Measurements from ENCODE around the gene DDR2.
"Not testable (repeated sequence)": the region's sequence is repeated elsewhere in the genome, so short reads cannot be mapped to it uniquely, and the experiment has no call there.

The DDR2 gene

DNA sequence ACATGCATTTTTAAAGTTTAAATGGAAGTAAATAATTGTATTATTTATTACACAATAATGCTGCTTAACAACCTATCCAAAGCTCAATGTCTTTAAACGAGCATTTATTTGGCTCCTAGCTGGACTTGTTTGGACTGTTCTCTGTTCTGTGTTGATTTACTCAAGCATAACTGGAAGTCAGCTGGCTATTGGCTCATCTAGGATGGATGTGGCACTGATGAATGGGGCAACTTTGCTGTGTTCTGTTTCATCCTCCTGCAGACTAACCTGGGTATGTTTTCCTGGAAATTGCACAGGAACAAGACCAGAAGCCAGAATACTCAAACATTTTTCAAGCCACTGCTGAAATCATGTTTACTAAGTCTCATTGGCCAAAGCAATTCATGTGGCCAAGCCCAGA, 87.4 kb downstream of the DDR2 start:
- DNase-seq (ENCODE audit: low read depth) = peak; percentile 5
- no peak overlapping the region for H3K4me3 ChIP-seq (ENCODE audit: low read length)
- TF ChIP-seq, protein P1, sequence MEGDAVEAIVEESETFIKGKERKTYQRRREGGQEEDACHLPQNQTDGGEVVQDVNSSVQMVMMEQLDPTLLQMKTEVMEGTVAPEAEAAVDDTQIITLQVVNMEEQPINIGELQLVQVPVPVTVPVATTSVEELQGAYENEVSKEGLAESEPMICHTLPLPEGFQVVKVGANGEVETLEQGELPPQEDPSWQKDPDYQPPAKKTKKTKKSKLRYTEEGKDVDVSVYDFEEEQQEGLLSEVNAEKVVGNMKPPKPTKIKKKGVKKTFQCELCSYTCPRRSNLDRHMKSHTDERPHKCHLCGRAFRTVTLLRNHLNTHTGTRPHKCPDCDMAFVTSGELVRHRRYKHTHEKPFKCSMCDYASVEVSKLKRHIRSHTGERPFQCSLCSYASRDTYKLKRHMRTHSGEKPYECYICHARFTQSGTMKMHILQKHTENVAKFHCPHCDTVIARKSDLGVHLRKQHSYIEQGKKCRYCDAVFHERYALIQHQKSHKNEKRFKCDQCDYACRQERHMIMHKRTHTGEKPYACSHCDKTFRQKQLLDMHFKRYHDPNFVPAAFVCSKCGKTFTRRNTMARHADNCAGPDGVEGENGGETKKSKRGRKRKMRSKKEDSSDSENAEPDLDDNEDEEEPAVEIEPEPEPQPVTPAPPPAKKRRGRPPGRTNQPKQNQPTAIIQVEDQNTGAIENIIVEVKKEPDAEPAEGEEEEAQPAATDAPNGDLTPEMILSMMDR (IDR thresholded peaks at IDR 0.05; ENCODE audit: insufficient read depth, low read depth, low read length, missing control alignments) = no peak

DNA sequence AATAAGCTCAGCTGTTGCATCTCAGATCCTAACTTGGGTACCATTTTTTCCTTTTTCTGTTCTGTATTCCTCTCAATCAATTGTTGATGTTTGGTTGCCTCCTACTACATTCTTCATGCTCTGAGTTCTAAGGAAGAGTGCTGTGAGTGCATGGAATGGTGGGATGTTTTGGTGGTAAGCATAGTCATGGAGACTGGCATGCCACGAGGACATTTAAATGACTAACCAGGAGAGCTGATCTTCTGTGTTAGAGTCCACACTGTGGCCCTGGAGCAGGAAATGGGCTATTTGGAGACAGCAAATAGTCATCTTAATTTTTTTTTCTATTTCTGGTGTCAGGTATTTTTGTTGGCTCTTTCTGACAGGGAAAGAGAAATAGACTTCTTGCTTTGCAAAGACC, 88.7 kb downstream of the DDR2 start:
- no peak overlapping the region for H3K4me3 ChIP-seq (ENCODE audit: low read length)
- TF ChIP-seq, protein P1 (IDR thresholded peaks at IDR 0.05; ENCODE audit: insufficient read depth, low read depth, low read length, missing control alignments) = no peak
- no peak for DNase-seq (ENCODE audit: low read depth)

DNA sequence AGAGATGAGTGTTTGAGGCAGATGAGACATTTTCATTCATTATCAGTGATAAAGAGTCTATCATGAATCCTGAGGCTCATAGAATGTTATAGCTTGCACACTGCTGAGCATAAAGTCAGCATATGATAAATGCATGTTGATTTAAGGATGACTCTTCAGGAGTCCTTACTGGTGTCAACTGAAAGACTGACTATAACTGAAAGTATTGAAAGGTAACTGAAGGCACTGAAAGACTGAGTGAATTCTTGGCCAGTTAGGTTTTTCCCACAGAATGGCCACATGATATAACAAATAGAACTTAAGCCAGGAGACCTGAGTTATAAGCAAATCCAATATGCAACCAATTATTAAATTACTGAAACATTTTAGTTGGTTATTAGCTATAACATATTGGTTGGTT, 89.2 kb downstream of the DDR2 start:
- DNase-seq (ENCODE audit: low read depth) = no peak
- H3K4me3 ChIP-seq (ENCODE audit: low read length) = no peak overlapping the region
- TF ChIP-seq, protein P1 (IDR thresholded peaks at IDR 0.05; ENCODE audit: insufficient read depth, low read depth, low read length, missing control alignments) = no peak

DNA sequence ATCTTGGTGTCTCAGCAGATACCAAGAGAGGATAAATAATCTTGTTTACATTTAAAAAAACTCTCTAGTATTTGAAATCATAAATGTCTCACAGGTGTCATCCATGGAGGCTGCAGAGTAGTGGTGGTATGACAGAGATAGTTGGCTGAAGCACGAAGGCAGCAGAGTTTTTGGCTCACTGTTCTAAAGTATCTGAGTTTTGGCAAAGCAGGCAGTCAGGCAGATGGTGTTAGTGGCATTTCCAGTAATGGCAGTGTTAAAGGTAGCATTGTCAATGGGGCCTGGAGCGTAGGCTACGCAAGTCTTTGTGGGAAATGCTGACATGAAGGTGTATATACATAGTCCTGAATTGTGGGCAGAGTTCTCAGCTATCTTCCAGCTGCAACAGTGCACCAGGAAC, 89.8 kb downstream of the DDR2 start:
- TF ChIP-seq, protein P1 (IDR thresholded peaks at IDR 0.05; ENCODE audit: insufficient read depth, low read depth, low read length, missing control alignments) = no peak
- DNase-seq (ENCODE audit: low read depth) = no peak
- H3K4me3 ChIP-seq (ENCODE audit: low read length) = no peak overlapping the region

DNA sequence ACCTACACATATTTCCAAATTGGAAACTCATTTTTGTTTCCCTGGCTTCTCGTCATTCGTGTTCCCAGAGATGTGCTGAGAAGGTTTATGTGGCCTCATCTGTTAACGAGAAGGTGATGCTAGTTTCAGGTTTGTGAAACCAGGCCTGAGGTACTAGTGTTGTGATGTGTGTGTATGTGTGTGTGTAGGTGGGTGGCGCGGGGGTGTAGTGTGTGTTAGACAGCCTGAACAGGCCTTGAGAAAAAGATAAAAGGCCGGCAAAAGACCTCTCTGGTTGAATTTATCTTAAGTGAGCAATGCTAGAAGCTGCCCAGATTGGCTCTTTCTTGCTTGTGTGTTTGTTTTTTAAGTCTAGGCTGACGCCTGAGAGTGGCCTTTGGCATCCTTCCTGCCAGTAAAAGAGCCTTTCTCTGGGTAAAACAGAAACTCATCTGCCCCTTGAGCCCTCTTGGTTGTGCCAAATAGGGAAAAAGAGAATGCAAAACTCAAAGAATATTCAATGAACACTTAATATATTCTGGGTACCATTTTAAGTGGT, 92.4 kb downstream of the DDR2 start:
- DNase-seq (ENCODE audit: low read depth) = no peak
- no peak overlapping the region for H3K4me3 ChIP-seq (ENCODE audit: low read length)
- TF ChIP-seq, protein P1 (IDR thresholded peaks at IDR 0.05; ENCODE audit: insufficient read depth, low read depth, low read length, missing control alignments) = no peak

DNA sequence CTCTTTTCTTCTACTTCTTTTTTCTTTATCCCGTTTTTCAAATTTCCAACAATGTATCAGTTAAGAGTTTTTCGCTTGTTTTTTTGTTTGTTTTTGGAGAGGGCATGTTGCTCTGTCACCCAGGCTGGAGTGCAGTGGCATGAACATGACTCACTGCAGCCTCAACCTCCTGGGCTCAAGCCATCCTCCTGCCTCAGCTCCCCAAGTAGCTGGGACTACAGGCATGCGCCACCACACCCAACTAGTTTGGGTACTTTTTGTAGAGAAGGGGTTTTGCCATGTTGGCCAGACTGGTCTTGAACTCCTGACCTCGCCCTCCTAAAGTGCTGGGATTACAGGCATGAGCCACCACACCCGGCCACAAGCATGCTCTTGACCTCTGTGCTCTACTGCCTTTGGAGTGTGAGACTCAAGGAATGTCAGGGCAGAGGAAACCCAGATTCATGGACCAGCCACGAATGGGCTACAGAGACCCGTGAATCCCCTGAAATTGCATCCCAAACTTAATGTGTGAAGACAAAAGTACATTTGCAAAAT, 93.1 kb downstream of the DDR2 start:
- no peak overlapping the region for H3K4me3 ChIP-seq (ENCODE audit: low read length)
- TF ChIP-seq, protein P1 (IDR thresholded peaks at IDR 0.05; ENCODE audit: insufficient read depth, low read depth, low read length, missing control alignments) = no peak
- DNase-seq (ENCODE audit: low read depth) = no peak

DNA sequence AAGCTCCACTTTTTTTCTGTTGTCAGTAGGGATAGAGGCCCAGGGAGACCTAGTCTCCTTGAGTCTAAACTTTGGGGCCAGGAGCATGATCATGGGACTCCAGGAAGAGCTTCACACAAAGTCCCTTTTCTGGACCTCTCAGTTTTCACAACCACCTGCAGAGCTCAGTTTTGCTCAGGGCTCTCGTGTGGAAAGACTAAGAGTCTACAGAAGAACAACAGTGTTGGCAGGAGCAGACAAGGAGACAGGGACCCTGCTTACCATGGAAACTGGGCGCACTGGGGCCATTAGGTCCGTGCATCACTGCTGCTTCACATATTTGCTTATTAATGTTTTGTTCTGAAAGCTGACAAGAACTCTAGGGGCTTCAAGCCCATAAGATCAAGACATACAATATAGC, 94.3 kb downstream of the DDR2 start:
- TF ChIP-seq, protein P1 (IDR thresholded peaks at IDR 0.05; ENCODE audit: insufficient read depth, low read depth, low read length, missing control alignments) = no peak
- no peak for DNase-seq (ENCODE audit: low read depth)
- no peak overlapping the region for H3K4me3 ChIP-seq (ENCODE audit: low read length)

DNA sequence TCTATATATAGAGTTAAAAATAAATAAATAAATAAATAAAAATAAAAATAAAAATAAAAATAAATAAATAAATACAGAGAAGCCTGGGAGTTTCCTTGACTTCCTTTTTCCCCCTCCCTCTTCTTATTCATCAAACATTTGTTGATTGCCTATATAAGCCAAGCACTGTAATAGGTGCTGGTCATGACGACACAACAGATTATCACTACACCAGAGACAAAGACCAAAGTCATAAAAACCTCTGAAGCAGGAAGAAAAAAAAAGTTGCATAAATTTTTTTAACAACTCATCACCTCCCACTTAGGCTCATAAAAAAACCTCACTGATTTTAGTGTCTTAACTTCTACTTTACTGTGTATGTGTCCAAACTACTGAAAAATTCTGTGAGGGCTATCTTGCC, 95.2 kb downstream of the DDR2 start:
- DNase-seq (ENCODE audit: low read depth); H3K4me3 ChIP-seq (ENCODE audit: low read length): not testable (repeated sequence)

All from epithelial cell of esophagus (primary cell).